Jurkat, Clone E6-1 (cell line): ENCODE measurements around the gene ALOX12.

Source experiments
- DNase-seq: peaks from one replicate; pipeline ENCODE4 v3.0.0-alpha.2; 2011; ENCODE audit warnings: low read depth, low spot score
- H3K4me3 ChIP-seq: 2 replicates; pipeline ENCODE4 v1.5.1; 2011; ENCODE audit warnings: mild to moderate bottlenecking, low read length, control low read depth, moderate library complexity

ALOX12 gene

GRCh38 chr17:6998855-6999508 lies 3.1 kb downstream of the ALOX12 start:
- DNase-seq: no peak
- H3K4me3 ChIP-seq: no peak overlapping the region

GRCh38 chr17:7001318-7001961 lies 5.6 kb downstream of the ALOX12 start:
- H3K4me3 ChIP-seq: no peak overlapping the region
- DNase-seq: peak; percentile 55

GRCh38 chr17:7002288-7003047 lies 6.6 kb downstream of the ALOX12 start:
- H3K4me3 ChIP-seq: no peak overlapping the region
- no peak for DNase-seq

GRCh38 chr17:7003745-7004144 lies 7.9 kb downstream of the ALOX12 start:
- H3K4me3 ChIP-seq: no peak overlapping the region
- no peak for DNase-seq

- H3K4me3 ChIP-seq: no peak overlapping the region
- peak; percentile 69 for DNase-seq
Measured at GRCh38 chr17:7004398-7005253, 8.8 kb downstream of the ALOX12 start.

GRCh38 chr17:7005716-7006115 lies 9.9 kb downstream of the ALOX12 start:
- no peak overlapping the region for H3K4me3 ChIP-seq
- DNase-seq: no peak

GRCh38 chr17:7007143-7007542 lies 11.3 kb downstream of the ALOX12 start:
- no peak for DNase-seq

GRCh38 chr17:7010523-7010922 lies 14.7 kb downstream of the ALOX12 start:
- DNase-seq: no peak
- no peak overlapping the region for H3K4me3 ChIP-seq

More at GRCh38 chr17:7007143-7007542, 11.3 kb downstream of the ALOX12 start:
- H3K4me3 ChIP-seq: no peak overlapping the region

GRCh38 chr17:7011415-7011814 lies 15.6 kb downstream of the ALOX12 start:
- peak overlapping the region; percentile 79 for H3K4me3 ChIP-seq

GRCh38 chr17:7011942-7012254 lies 16.0 kb downstream of the ALOX12 start:
- H3K4me3 ChIP-seq: peak overlapping the region; percentile 79
- no peak for DNase-seq

More at GRCh38 chr17:7011415-7011814, 15.6 kb downstream of the ALOX12 start:
- DNase-seq: no peak

- peak; percentile 94 for DNase-seq
- H3K4me3 ChIP-seq: peak overlapping the region; percentile 79
Measured at GRCh38 chr17:7014261-7014994, 18.6 kb downstream of the ALOX12 start.

- peak overlapping the region; percentile 79 for H3K4me3 ChIP-seq
- DNase-seq: no peak
Measured at GRCh38 chr17:7014995-7015958, 19.4 kb downstream of the ALOX12 start.

GRCh38 chr17:7016418-7016817 lies 20.6 kb downstream of the ALOX12 start:
- H3K4me3 ChIP-seq: no peak overlapping the region
- no peak for DNase-seq

- no peak overlapping the region for H3K4me3 ChIP-seq
- DNase-seq: no peak
Measured at GRCh38 chr17:7016886-7017826, 21.3 kb downstream of the ALOX12 start.

GRCh38 chr17:7017827-7018200 lies 22.0 kb downstream of the ALOX12 start:
- no peak for DNase-seq
- H3K4me3 ChIP-seq: no peak overlapping the region

GRCh38 chr17:7018331-7018964 lies 22.6 kb downstream of the ALOX12 start:
- no peak overlapping the region for H3K4me3 ChIP-seq
- DNase-seq: no peak
